ENCODE measurements around the gene UBA1. TPM values are rescaled to one million over a fixed set of nuclear protein-coding genes. Genes with fewer than 3 reads are reported as not detected.

The UBA1 gene
- total and polyA plus RNA-seq, 4 experiments from 2014 or later, result 129 to 167 (median 142) TPM

Other genes starting within 250 kb of the UBA1 start
- not detected for gene RGN, start 115.4 kb upstream of the UBA1 start, total RNA-seq
- gene RGN, start 115.4 kb upstream of the UBA1 start, polyA plus RNA-seq, result not detected
- gene NDUFB11, start 49.1 kb upstream of the UBA1 start, total RNA-seq, result 10 to 100 TPM; 53.2 to 60.6 TPM
- 100 to 1,000 TPM; 170 to 180 TPM for gene NDUFB11, start 49.1 kb upstream of the UBA1 start, polyA plus RNA-seq
- gene RBM10, start 48.6 kb upstream of the UBA1 start, total RNA-seq, result 10 to 100 TPM; 51.2 to 53.3 TPM
- 10 to 100 TPM; 10.7 to 33.0 TPM for gene RBM10, start 48.6 kb upstream of the UBA1 start, polyA plus RNA-seq
- 10 to 100 TPM; 52.9 to 57.4 TPM for gene CDK16, start 24.9 kb downstream of the UBA1 start, total RNA-seq
- gene CDK16, start 24.9 kb downstream of the UBA1 start, polyA plus RNA-seq, result 10 to 100 TPM in 1 of 2 donors, 1 to 10 TPM in 1; 1.6 to 24.5 TPM
- 10 to 100 TPM; 78.4 to 81.4 TPM for gene USP11, start 39.2 kb downstream of the UBA1 start, total RNA-seq
- 10 to 100 TPM; 36.6 to 45.3 TPM for gene USP11, start 39.2 kb downstream of the UBA1 start, polyA plus RNA-seq
- under 1 TPM; 0.87 to 1.00 TPM for gene ZNF157, start 176.7 kb downstream of the UBA1 start, total RNA-seq
- under 1 TPM; 0.22 to 0.97 TPM for gene ZNF157, start 176.7 kb downstream of the UBA1 start, polyA plus RNA-seq

Measured in CD4-positive, alpha-beta memory T cell (primary cell).